Measurements from ENCODE around the gene C16orf86. TPM values are rescaled to one million over a fixed set of nuclear protein-coding genes. Genes with fewer than 3 reads are reported as not detected.

Gene C16orf86
- total RNA-seq, 4 donors from 2014 or later: 15.9 to 31.2 (median 25.5) TPM

- H3K9me3 ChIP-seq: no peaks in the 10 kb centered on the region
- TF ChIP-seq EP300 (IDR thresholded peaks at IDR 0.05) (no peak), CTCF (IDR thresholded peaks at IDR 0.05) (peak; percentile 48 to 70 (median 63)), POLR2A (IDR thresholded peaks at IDR 0.05) (no peak)
- WGBS, 2 donors: 45 to 48% methylated on average over 8 to 13 of the region's 13 CpGs
- no peak overlapping the region for H3K4me3 ChIP-seq
- peaks cover 0 to 47% (median 19%) of the 10 kb centered on the region in 4 donors for H3K4me1 ChIP-seq
- H3K27me3 ChIP-seq: no peaks in the 10 kb centered on the region
- H3K36me3 ChIP-seq: peaks cover 0 to 10% (median 0%) of the 10 kb centered on the region in 3 donors
- DNase-seq (ENCODE audit: low spot score in 2 of 2): peak in 1 of 2 donors; percentile 59
- peak overlapping the region; percentile 56 to 91 (median 76) for H3K27ac ChIP-seq
These were observed 6.4 kb downstream of the C16orf86 start for GRCh38 chr16:67672739-67673662.

DNA sequence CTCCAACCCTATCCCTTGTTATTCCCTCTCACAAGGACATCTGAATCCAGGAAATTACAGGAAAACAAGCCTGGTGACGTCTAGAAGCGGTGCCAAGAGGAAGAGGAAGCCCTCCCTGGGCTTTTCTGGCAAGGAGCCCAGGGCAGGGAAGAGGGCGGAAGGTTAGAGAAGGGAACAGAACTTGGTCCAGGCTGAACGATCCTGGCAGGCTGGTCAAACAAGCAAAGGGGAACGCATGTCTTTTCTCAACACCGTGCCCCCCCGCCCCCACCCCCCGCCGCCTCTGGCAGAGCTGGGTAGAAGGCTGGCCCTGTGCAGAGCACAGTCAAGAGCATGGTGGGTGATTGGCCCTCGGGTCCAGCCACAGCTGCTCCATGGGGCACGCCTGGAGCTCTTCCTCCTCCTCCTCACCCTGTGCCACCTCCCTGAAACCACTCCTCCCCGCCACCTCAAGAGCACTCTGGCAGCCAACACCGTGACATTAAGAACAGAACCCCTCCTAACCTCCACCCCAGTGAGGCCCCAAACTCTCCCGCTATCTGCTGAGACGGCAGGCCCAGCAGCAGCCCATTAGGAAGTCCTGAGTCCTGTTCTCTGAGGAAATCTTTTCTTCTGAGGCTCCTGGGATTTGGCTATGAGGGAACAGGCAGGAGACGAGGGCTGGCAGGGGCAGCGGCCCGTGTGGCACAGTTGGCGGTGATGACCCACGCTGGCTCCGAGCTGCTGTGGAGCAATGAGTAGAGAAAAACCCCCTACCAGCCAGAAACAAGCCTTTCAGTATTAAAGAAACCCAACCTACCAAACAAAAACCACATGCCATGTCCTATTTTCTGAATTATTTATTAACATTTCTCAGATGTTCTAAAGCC is 7.3 kb downstream of the C16orf86 start:
- Histone ChIP-seq H3K4me3 (no peak overlapping the region), H3K27ac (peak overlapping the region; percentile 56 to 91 (median 76))
- peak; percentile 47 to 59 for DNase-seq (ENCODE audit: low spot score in 2 of 2)

GRCh38 chr16:67674851-67675578 is 8.4 kb downstream of the C16orf86 start:
- no peak for DNase-seq (ENCODE audit: low spot score in 2 of 2)
- Histone ChIP-seq H3K9me3 (no peaks in the 10 kb centered on the region), H3K4me3 (no peak overlapping the region), H3K27ac (peak overlapping the region in 3 of 4 donors; percentile 68 to 91 (median 83)), H3K36me3 (peaks cover 0 to 16% (median 0%) of the 10 kb centered on the region in 3 donors), H3K4me1 (peaks cover 0 to 42% (median 16%) of the 10 kb centered on the region in 4 donors), H3K27me3 (no peaks in the 10 kb centered on the region)
- TF ChIP-seq CTCF (IDR thresholded peaks at IDR 0.05): no peak
- TF ChIP-seq POLR2A (IDR thresholded peaks at IDR 0.05): no peak
- no peak for TF ChIP-seq EP300 (IDR thresholded peaks at IDR 0.05)
- WGBS, 2 donors: 92 to 94% methylated on average over 15 to 28 of the region's 28 CpGs

More for the DNA sequence above, 7.3 kb downstream of the C16orf86 start:
- H3K4me1 ChIP-seq: peaks cover 0 to 42% (median 16%) of the 10 kb centered on the region in 4 donors
- WGBS, 2 donors: 27 to 35% methylated on average over 17 to 18 of the region's 21 CpGs
- H3K27me3 ChIP-seq: no peaks in the 10 kb centered on the region
- no peak for TF ChIP-seq POLR2A (IDR thresholded peaks at IDR 0.05)
- TF ChIP-seq EP300 (IDR thresholded peaks at IDR 0.05): peak; percentile 24 to 82
- TF ChIP-seq CTCF (IDR thresholded peaks at IDR 0.05): no peak
- peaks cover 0 to 11% (median 0%) of the 10 kb centered on the region in 3 donors for H3K36me3 ChIP-seq
- no peaks in the 10 kb centered on the region for H3K9me3 ChIP-seq

- 92 to 97% methylated on average over 13 to 15 of the region's 17 CpGs for WGBS, 2 donors
- no peak for TF ChIP-seq EP300 (IDR thresholded peaks at IDR 0.05)
- no peak for TF ChIP-seq POLR2A (IDR thresholded peaks at IDR 0.05)
- no peak for TF ChIP-seq CTCF (IDR thresholded peaks at IDR 0.05)
- H3K36me3 ChIP-seq: peaks cover 0 to 20% (median 0%) of the 10 kb centered on the region in 3 donors
- peaks cover 0 to 42% (median 16%) of the 10 kb centered on the region in 4 donors for H3K4me1 ChIP-seq
- no peak overlapping the region for H3K27ac ChIP-seq
- no peaks in the 10 kb centered on the region for H3K9me3 ChIP-seq
- no peak for DNase-seq (ENCODE audit: low spot score in 2 of 2)
- H3K4me3 ChIP-seq: no peak overlapping the region
- H3K27me3 ChIP-seq: no peaks in the 10 kb centered on the region
These were observed 8.9 kb downstream of the C16orf86 start for GRCh38 chr16:67675579-67675935.
